ENCODE measurements around the gene UHRF1.

The UHRF1 gene

DNA sequence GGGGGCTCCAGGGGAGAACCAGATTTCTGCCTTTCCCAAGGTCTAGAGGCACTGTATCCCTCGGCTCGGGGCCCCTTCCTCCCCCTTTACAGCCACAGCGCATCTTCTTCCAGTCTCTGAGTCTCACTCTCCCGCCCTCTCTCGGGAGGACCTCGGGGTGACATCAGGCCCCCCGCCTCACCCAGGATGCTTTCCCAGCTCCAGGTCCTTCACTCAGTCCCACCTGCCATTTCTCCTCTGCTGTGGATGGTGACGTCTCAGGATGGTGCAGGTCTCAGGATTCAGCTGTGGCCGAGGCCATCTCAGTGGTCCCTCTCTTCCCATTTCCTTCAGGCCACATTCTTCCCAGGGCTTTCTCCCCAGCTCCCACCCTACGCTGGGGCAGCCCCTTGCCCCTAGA lies 46.0 kb downstream of the UHRF1 start:
- H3K4me3 ChIP-seq (ENCODE audit: low read depth, low read length) = no peak overlapping the region
- in situ Hi-C loops (cut with HindIII; ENCODE audit: low sequenced_read_pairs) = no loop called here
- DNase-seq (ENCODE audit: low read depth) = no peak
- no peak for TF ChIP-seq CTCF (IDR thresholded peaks at IDR 0.05; ENCODE audit: low read depth, low read length, missing control alignments)

- in situ Hi-C loops (cut with HindIII; ENCODE audit: low sequenced_read_pairs) = no loop called here
- DNase-seq (ENCODE audit: low read depth) = no peak
- H3K4me3 ChIP-seq (ENCODE audit: low read depth, low read length) = no peak overlapping the region
- no peak for TF ChIP-seq CTCF (IDR thresholded peaks at IDR 0.05; ENCODE audit: low read depth, low read length, missing control alignments)
Observed at GRCh38 chr19:4957981-4958380, 48.7 kb downstream of the UHRF1 start.

DNA sequence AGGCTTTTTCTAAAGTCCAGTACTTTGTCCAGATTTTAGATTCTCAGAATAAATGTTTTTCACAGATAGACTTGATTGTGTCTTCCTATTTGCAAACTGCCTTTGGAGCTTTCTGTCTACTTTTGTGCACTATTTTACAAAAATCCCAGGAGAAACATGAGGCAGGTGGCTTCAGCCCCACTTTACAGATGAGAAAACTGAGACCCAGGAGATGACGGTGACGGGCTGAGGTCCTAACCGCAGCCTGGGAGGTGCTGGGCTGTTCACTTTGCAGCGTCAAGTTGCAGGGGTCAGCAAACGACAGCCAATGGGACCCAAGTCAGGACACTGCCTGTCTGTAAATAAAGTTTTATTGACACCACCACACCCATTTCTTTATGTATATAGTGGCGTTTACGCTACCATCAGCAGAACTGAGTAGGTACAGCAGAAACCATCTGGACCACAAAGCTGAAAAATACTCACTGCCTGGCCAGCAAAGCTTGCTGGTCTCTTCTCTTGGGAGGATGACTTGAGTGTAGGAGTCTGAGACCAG lies 52.9 kb downstream of the UHRF1 start:
- in situ Hi-C loops (cut with HindIII; ENCODE audit: low sequenced_read_pairs) = no loop called here
- H3K4me3 ChIP-seq (ENCODE audit: low read depth, low read length) = no peak overlapping the region
- no peak for DNase-seq (ENCODE audit: low read depth)
- no peak for TF ChIP-seq CTCF (IDR thresholded peaks at IDR 0.05; ENCODE audit: low read depth, low read length, missing control alignments)

GRCh38 chr19:4965061-4965460 lies 55.8 kb downstream of the UHRF1 start:
- no peak for TF ChIP-seq CTCF (IDR thresholded peaks at IDR 0.05; ENCODE audit: low read depth, low read length, missing control alignments)
- in situ Hi-C loops (cut with HindIII; ENCODE audit: low sequenced_read_pairs) = no loop called here
- no peak overlapping the region for H3K4me3 ChIP-seq (ENCODE audit: low read depth, low read length)
- no peak for DNase-seq (ENCODE audit: low read depth)

DNA sequence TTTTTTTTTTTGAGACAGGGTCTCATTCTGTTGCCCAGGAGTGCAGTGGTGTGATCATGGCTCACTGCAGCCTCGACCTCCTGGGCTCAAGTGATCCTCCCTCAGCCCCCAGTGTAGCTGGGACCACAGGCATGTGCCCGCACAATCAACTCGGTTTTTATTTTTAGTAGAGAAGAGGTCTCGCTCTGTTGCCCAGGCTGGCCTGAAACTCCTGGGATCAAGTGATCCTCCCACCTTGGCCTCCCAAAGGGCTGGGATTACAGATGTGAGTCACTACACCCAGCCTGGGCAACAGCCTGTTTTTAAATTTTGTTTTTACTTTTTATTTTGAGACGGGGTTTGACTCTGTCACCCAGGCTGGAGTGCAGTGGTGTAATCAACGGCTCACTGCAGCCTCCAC lies 57.3 kb downstream of the UHRF1 start:
- no peak overlapping the region for H3K4me3 ChIP-seq (ENCODE audit: low read depth, low read length)
- no peak for DNase-seq (ENCODE audit: low read depth)
- TF ChIP-seq CTCF (IDR thresholded peaks at IDR 0.05; ENCODE audit: low read depth, low read length, missing control alignments) = no peak
- in situ Hi-C loops (cut with HindIII; ENCODE audit: low sequenced_read_pairs) = no loop called here

GRCh38 chr19:4967738-4968461 lies 58.6 kb downstream of the UHRF1 start:
- no peak for DNase-seq (ENCODE audit: low read depth)
- no peak for TF ChIP-seq CTCF (IDR thresholded peaks at IDR 0.05; ENCODE audit: low read depth, low read length, missing control alignments)
- in situ Hi-C loops (cut with HindIII; ENCODE audit: low sequenced_read_pairs) = no loop called here
- H3K4me3 ChIP-seq (ENCODE audit: low read depth, low read length) = peak overlapping the region; percentile 34
